WTC11 (cell line): ENCODE data around the gene CHML.

Experiments used
- CREB1 ChIP-seq: sonication (generic); formaldehyde crosslinking; IDR thresholded peaks from 2 replicates; pipeline ENCODE4 v1.8.0; 2023; ENCODE audit warnings: mild to moderate bottlenecking, missing genetic modification reagents
- HMGA2 ChIP-seq: fragments of 250-450 bp; sonication (Bioruptor Pico); IDR thresholded peaks from 2 replicates; pipeline ENCODE4 v1.4.0; 2021; ENCODE audit warnings: mild to moderate bottlenecking, moderate library complexity
- JAZF1 ChIP-seq: fragments of 250-450 bp; sonication (Bioruptor Pico); IDR thresholded peaks from 2 replicates; pipeline ENCODE4 v1.9.0; 2021; ENCODE audit warnings: moderate library complexity, mild to moderate bottlenecking, inconsistent platforms
- NFE2L1 ChIP-seq: sonication (generic); formaldehyde crosslinking; IDR thresholded peaks from 2 replicates; pipeline ENCODE4 v1.8.1; 2023; ENCODE audit warnings: missing genetic modification reagents
- NR1H2 ChIP-seq: sonication (generic); formaldehyde crosslinking; IDR thresholded peaks from 2 replicates; pipeline ENCODE4 v1.9.0; 2021; ENCODE audit warnings: mild to moderate bottlenecking, moderate library complexity, missing genetic modification reagents
- NR2C2 ChIP-seq: sonication (generic); formaldehyde crosslinking; IDR thresholded peaks from 2 replicates; pipeline ENCODE4 v1.8.0; 2022; ENCODE audit warnings: mild to moderate bottlenecking, missing genetic modification reagents
- OVOL2 ChIP-seq: fragments of 250-450 bp; sonication (Bioruptor Pico); IDR thresholded peaks from 2 replicates; pipeline ENCODE4 v1.9.0; 2021; ENCODE audit warnings: mild to moderate bottlenecking, borderline replicate concordance
- ZNF317 ChIP-seq: sonication (generic); formaldehyde crosslinking; IDR thresholded peaks from 2 replicates; pipeline ENCODE4 v1.8.1; 2023; ENCODE audit warnings: low read depth, mild to moderate bottlenecking, moderate library complexity, missing genetic modification reagents, borderline replicate concordance
- TF ChIP-seq, protein P1 (sequence below): fragments of 200-600 bp; IDR thresholded peaks from 2 replicates; pipeline ENCODE4 v1.8.0; 2022; ENCODE audit warnings: antibody characterized with exemption
- TF ChIP-seq, protein P2 (sequence below): sonication (generic); formaldehyde crosslinking; IDR thresholded peaks from 2 replicates; pipeline ENCODE4 v1.8.0; 2022; ENCODE audit warnings: mild to moderate bottlenecking, missing genetic modification reagents
- TF ChIP-seq, protein P3 (sequence below): sonication (generic); formaldehyde crosslinking; IDR thresholded peaks from 2 replicates; pipeline ENCODE4 v1.8.0; 2023; ENCODE audit warnings: missing genetic modification reagents, mild to moderate bottlenecking, borderline replicate concordance
- TF ChIP-seq, protein P4 (sequence below): sonication (generic); formaldehyde crosslinking; conservative IDR thresholded peaks from 2 replicates; pipeline ENCODE4 v1.8.1; 2022; ENCODE audit warnings: mild to moderate bottlenecking, missing genetic modification reagents

DNA sequence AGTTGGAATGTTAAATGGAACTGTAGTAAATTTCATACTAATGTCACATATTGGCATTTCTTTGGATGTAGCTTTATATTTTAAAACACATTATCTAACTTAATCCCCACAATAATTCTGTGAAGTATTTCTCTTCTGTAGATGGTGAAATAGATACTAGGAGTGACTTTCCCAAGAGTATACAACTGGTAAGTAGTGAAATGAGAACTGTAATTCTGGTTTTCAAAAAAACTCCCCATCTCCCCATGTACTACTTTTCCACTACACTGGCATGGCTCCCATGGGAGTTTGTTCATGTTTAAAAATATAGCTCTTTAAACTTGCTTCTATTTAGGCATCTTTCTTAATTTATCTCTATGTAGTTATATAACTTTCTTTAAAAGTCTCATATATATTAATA is 10.2 kb downstream of the CHML start:
- TF ChIP-seq OVOL2 (CRISPR knock-in tag) (no peak), NR1H2 (CRISPR knock-in tag) (no peak), HMGA2 (CRISPR knock-in tag) (no peak), NR2C2 (CRISPR knock-in tag) (no peak), JAZF1 (no peak), CREB1 (CRISPR knock-in tag) (no peak), NFE2L1 (no peak), ZNF317 (CRISPR knock-in tag) (no peak)
- TF ChIP-seq, protein P1, sequence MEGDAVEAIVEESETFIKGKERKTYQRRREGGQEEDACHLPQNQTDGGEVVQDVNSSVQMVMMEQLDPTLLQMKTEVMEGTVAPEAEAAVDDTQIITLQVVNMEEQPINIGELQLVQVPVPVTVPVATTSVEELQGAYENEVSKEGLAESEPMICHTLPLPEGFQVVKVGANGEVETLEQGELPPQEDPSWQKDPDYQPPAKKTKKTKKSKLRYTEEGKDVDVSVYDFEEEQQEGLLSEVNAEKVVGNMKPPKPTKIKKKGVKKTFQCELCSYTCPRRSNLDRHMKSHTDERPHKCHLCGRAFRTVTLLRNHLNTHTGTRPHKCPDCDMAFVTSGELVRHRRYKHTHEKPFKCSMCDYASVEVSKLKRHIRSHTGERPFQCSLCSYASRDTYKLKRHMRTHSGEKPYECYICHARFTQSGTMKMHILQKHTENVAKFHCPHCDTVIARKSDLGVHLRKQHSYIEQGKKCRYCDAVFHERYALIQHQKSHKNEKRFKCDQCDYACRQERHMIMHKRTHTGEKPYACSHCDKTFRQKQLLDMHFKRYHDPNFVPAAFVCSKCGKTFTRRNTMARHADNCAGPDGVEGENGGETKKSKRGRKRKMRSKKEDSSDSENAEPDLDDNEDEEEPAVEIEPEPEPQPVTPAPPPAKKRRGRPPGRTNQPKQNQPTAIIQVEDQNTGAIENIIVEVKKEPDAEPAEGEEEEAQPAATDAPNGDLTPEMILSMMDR = no peak
- TF ChIP-seq, protein P2, sequence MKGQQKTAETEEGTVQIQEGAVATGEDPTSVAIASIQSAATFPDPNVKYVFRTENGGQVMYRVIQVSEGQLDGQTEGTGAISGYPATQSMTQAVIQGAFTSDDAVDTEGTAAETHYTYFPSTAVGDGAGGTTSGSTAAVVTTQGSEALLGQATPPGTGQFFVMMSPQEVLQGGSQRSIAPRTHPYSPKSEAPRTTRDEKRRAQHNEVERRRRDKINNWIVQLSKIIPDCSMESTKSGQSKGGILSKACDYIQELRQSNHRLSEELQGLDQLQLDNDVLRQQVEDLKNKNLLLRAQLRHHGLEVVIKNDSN (CRISPR knock-in tag) = no peak
- TF ChIP-seq, protein P3, sequence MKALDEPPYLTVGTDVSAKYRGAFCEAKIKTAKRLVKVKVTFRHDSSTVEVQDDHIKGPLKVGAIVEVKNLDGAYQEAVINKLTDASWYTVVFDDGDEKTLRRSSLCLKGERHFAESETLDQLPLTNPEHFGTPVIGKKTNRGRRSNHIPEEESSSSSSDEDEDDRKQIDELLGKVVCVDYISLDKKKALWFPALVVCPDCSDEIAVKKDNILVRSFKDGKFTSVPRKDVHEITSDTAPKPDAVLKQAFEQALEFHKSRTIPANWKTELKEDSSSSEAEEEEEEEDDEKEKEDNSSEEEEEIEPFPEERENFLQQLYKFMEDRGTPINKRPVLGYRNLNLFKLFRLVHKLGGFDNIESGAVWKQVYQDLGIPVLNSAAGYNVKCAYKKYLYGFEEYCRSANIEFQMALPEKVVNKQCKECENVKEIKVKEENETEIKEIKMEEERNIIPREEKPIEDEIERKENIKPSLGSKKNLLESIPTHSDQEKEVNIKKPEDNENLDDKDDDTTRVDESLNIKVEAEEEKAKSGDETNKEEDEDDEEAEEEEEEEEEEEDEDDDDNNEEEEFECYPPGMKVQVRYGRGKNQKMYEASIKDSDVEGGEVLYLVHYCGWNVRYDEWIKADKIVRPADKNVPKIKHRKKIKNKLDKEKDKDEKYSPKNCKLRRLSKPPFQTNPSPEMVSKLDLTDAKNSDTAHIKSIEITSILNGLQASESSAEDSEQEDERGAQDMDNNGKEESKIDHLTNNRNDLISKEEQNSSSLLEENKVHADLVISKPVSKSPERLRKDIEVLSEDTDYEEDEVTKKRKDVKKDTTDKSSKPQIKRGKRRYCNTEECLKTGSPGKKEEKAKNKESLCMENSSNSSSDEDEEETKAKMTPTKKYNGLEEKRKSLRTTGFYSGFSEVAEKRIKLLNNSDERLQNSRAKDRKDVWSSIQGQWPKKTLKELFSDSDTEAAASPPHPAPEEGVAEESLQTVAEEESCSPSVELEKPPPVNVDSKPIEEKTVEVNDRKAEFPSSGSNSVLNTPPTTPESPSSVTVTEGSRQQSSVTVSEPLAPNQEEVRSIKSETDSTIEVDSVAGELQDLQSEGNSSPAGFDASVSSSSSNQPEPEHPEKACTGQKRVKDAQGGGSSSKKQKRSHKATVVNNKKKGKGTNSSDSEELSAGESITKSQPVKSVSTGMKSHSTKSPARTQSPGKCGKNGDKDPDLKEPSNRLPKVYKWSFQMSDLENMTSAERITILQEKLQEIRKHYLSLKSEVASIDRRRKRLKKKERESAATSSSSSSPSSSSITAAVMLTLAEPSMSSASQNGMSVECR (CRISPR knock-in tag) = no peak
- TF ChIP-seq, protein P4, sequence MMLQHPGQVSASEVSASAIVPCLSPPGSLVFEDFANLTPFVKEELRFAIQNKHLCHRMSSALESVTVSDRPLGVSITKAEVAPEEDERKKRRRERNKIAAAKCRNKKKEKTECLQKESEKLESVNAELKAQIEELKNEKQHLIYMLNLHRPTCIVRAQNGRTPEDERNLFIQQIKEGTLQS (CRISPR knock-in tag) = no peak
